Naive thymus-derived CD4-positive, alpha-beta T cell (primary cell): ENCODE measurements around the gene REEP6. TPM values are rescaled to one million over a fixed set of nuclear protein-coding genes. Genes with fewer than 3 reads are reported as not detected.
A peak's percentile ranks its signal among the peaks of the same experiment; 100 is the strongest.

Source experiments
- ATAC-seq: fragments of 150-1000 bp; cut with Tn5 transposase; 2 replicates; pipeline ENCODE4 v1.10.0; 2021; ENCODE audit warnings: mild to moderate bottlenecking, moderate library complexity
- CTCF ChIA-PET: fragments of 350-600 bp; sonication (Branson Sonifier 250); formaldehyde crosslinking; loops from one replicate; lab custom pipeline; 2021; ENCODE audit warnings: antibody characterized with exemption; lab: Charles Lee
- POLR2A ChIA-PET: fragments of 350-600 bp; sonication (Branson Sonifier 250); formaldehyde crosslinking; loops from one replicate; lab custom pipeline; 2021; ENCODE audit warnings: antibody characterized with exemption, inconsistent platforms; lab: Charles Lee
- DNase-seq, 9 donors: peaks; one replicate each; pipeline versions ENCODE4 v3.0.0 to v3.0.0-alpha.2; 2020 to 2022; ENCODE audit warnings: mixed read lengths in 1 of 9
- H3K27ac ChIP-seq: one replicate; pipeline ENCODE4 v1.7.0; 2013; ENCODE audit warnings: mild to moderate bottlenecking, low read depth, low read length, moderate library complexity
- H3K27me3 ChIP-seq, 2 donors: one replicate each; pipeline ENCODE4 v1.7.0; 2013; ENCODE audit warnings: low read length in 2 of 2, mild to moderate bottlenecking in 2 of 2, moderate library complexity in 2 of 2; ENCODE audit not compliant: control insufficient read depth in 2 of 2, insufficient read depth in 2 of 2
- H3K36me3 ChIP-seq, 3 experiments: 1 replicate in 2 of 3; 2 replicates in 1 of 3; pipeline ENCODE4 v1.7.0; 2013; ENCODE audit warnings: low read length in 3 of 3, mild to moderate bottlenecking in 3 of 3, moderate library complexity in 1 of 3; ENCODE audit not compliant: insufficient read depth in 3 of 3, control insufficient read depth in 2 of 3
- H3K4me1 ChIP-seq, 2 donors: one replicate each; pipeline ENCODE4 v1.7.0; 2013; ENCODE audit warnings: low read length in 2 of 2, mild to moderate bottlenecking in 2 of 2, moderate library complexity in 1 of 2; ENCODE audit not compliant: control insufficient read depth in 2 of 2, insufficient read depth in 2 of 2
- H3K4me3 ChIP-seq: 2 replicates; pipeline ENCODE4 v1.7.0; 2013; ENCODE audit warnings: mild to moderate bottlenecking, low read length
- H3K9me3 ChIP-seq, 3 experiments: 1 replicate in 2 of 3; 2 replicates in 1 of 3; pipeline ENCODE4 v1.7.0; 2013; ENCODE audit warnings: low read length in 3 of 3; ENCODE audit not compliant: control insufficient read depth in 2 of 3
- H3K27ac Mint-ChIP-seq, 9 donors: one replicate each; pipeline ENCODE4 v1.8.0; 2020 to 2022; ENCODE audit warnings: mixed read lengths in 9 of 9, mild to moderate bottlenecking in 8 of 9, moderate library complexity in 5 of 9, inconsistent platforms in 2 of 9
- H3K27me3 Mint-ChIP-seq, 5 donors: one replicate each; pipeline ENCODE4 v1.8.0; 2021 to 2022; ENCODE audit warnings: mixed read lengths in 5 of 5, mild to moderate bottlenecking in 1 of 5
- H3K36me3 Mint-ChIP-seq, 5 donors: one replicate each; pipeline ENCODE4 v1.8.0; 2020 to 2022; ENCODE audit warnings: mixed read lengths in 5 of 5, mild to moderate bottlenecking in 3 of 5, inconsistent platforms in 1 of 5
- H3K4me1 Mint-ChIP-seq, 7 donors: one replicate each; pipeline ENCODE4 v1.8.0; 2020 to 2022; ENCODE audit warnings: mixed read lengths in 7 of 7, mild to moderate bottlenecking in 3 of 7, inconsistent platforms in 1 of 7
- H3K4me3 Mint-ChIP-seq, 10 donors: one replicate each; pipeline ENCODE4 v1.8.0; 2020 to 2022; ENCODE audit warnings: mild to moderate bottlenecking in 10 of 10, mixed read lengths in 10 of 10, moderate library complexity in 6 of 10, inconsistent platforms in 2 of 10
- H3K9me3 Mint-ChIP-seq, 11 donors: one replicate each; pipeline ENCODE4 v1.8.0; 2020 to 2022; ENCODE audit warnings: mixed read lengths in 11 of 11, mild to moderate bottlenecking in 4 of 11, inconsistent platforms in 1 of 11, moderate library complexity in 1 of 11
- intact Hi-C, 2 donors: fragments of 100-400 bp; cut with micrococcal nuclease; formaldehyde crosslinking; loops; one replicate each; pipeline ENCODE4 v1.15.1; 2023
- polyA plus RNA-seq, 2 donors: library from polyadenylated mRNA; unstranded; fragments of 300-500 nt; fragmentation: Illumina TruSeq; gene quantifications; one replicate each; pipeline ENCODE4 v1.2.3, GENCODE V29; 2021
- total RNA-seq, 6 experiments: library from RNA in 5 of 6; stranded (reverse) in 5 of 6; gene quantifications; 1 replicate in 5 of 6; 2 replicates in 1 of 6; pipeline ENCODE4 v1.2.3 and lab custom pipeline; 2021 to 2026

The REEP6 gene
- total and polyA plus RNA-seq, 7 experiments from 2014 or later = 1.6 to 7.2 (median 5.0) TPM

DNA sequence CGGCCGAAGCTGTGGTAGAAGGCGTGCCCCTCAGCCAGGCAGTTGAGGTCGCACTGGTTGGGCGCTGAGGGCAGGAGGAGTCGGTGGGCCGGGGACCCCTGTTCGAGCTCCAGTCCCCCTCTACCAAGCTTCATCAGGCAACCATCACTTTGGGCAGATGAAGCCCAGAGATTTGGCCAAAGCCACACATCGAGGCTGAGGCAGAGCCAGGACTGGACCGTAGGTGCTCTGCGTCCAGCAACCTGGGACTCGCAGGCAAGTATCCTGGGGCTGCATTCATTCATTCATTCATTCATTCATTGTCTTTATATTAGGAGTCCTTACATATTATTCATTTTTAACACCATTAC lies 17.5 kb downstream of the REEP6 start:
- ATAC-seq (no peak), DNase-seq (no peak)
- H3K4me3 ChIP-seq = no peak overlapping the region
- peak overlapping the region in 4 of 9 donors; percentile 22 to 95 (median 58) for H3K27ac Mint-ChIP-seq
- ChIA-PET POLR2A (no interaction called here), CTCF (no interaction called here)
- H3K9me3 ChIP-seq = no peaks in the 10 kb centered on the region
- peaks cover 4 to 18% of the 10 kb centered on the region in 2 donors for H3K4me1 ChIP-seq
- intact Hi-C loops = no loop called here
- peaks cover 0 to 3% (median 0%) of the 10 kb centered on the region in 5 donors for H3K36me3 Mint-ChIP-seq
- no peaks in the 10 kb centered on the region for H3K36me3 ChIP-seq
- peaks cover 0 to 41% (median 0%) of the 10 kb centered on the region in 5 donors for H3K27me3 Mint-ChIP-seq
- peaks cover 7 to 40% (median 27%) of the 10 kb centered on the region in 7 donors for H3K4me1 Mint-ChIP-seq
- peak overlapping the region in 8 of 10 donors; percentile 5 to 84 (median 64) for H3K4me3 Mint-ChIP-seq
- H3K27ac ChIP-seq = peak overlapping the region; percentile 79
- H3K9me3 Mint-ChIP-seq = peaks cover 0 to 5% (median 0%) of the 10 kb centered on the region in 11 donors
- H3K27me3 ChIP-seq = no peaks in the 10 kb centered on the region

DNA sequence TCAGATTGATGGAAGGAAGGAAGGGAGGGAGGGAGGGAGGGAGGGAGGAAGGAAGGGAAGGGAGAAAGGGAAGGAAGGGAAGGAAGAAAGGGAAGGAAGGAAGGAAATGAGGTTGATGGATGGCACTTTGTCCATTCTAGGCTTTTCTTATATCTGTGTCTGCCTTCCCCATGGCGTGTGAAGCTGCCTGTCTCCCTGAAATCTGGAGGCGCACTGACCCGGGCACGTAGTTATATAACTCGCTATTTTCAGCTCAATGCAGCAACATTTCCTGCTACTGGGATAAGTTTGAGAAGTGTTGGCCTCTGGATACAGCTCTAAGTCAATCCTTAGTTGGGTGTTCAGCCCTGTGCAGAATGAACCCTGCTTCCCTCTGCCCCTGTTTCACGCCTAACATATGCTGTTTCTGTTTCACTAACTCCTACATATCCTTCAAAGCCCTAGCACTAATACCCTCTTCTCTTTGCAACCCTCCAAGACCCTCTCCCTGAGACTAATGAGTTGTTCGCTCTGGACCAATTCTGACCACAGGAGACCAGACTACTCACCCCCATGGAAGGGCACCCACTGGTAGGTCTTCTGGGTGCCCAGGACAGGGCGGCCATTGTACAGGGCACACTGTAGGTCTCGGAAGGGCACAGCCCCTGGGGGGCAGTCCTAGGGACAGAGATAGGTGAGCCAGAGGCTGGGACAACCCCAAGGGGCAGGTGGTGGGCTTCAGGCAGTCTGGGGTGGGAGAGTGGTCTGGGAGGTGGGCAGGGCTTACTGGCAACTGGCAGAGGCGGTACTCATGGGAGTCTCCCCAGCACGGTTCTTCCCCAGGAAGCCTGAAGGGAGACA lies 18.8 kb downstream of the REEP6 start:
- Mint-ChIP-seq H3K4me1 (peaks cover 7 to 37% (median 26%) of the 10 kb centered on the region in 7 donors), H3K36me3 (peaks cover 0 to 3% (median 0%) of the 10 kb centered on the region in 5 donors), H3K4me3 (peak overlapping the region in 4 of 10 donors; percentile 1 to 58 (median 18)), H3K9me3 (peaks cover 0 to 5% (median 0%) of the 10 kb centered on the region in 11 donors), H3K27ac (peak overlapping the region in 4 of 9 donors; percentile 28 to 54 (median 42)), H3K27me3 (peaks cover 0 to 36% (median 0%) of the 10 kb centered on the region in 5 donors)
- Histone ChIP-seq H3K27me3 (no peaks in the 10 kb centered on the region), H3K4me1 (peaks cover 4 to 18% of the 10 kb centered on the region in 2 donors), H3K9me3 (no peaks in the 10 kb centered on the region), H3K27ac (no peak overlapping the region), H3K36me3 (no peaks in the 10 kb centered on the region), H3K4me3 (no peak overlapping the region)
- DNase-seq (no peak), ATAC-seq (no peak)
- CTCF ChIA-PET = no interaction called here
- POLR2A ChIA-PET = interaction anchor here (1.2 kb wide), 1 partner anchor 19 kb away, joined by 3 read pairs; the partner anchor contains the start of genes PCSK4 and REEP6
- intact Hi-C loops = loop anchor here in 1 of 2 donors (10.0 kb wide), 1 partner anchor 65 kb away; no protein-coding TSS in a partner anchor

DNA sequence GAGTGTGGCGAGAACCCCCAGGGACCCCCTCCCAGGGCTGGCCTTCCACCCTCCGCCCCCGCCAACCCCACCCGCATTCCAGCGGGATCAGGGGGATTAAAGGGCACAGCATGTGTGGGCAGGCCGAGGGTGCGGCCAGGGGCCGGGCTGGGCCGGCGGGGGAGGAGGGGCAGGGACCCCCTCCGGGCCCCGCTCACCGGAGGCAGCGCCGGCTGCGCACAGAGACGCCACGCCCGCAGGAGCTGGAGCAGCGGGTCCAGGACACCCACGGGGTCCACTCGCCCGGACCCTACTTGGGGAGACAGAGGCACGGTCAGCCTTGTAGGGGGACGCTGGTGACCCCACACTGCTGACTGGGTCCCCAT lies 19.4 kb downstream of the REEP6 start:
- Mint-ChIP-seq H3K27ac (peak overlapping the region in 1 of 9 donors; percentile 33), H3K4me3 (peak overlapping the region in 1 of 10 donors; percentile 39), H3K36me3 (peaks cover 0 to 3% (median 0%) of the 10 kb centered on the region in 5 donors), H3K9me3 (peaks cover 0 to 5% (median 0%) of the 10 kb centered on the region in 11 donors), H3K27me3 (peaks cover 0 to 34% (median 0%) of the 10 kb centered on the region in 5 donors), H3K4me1 (peaks cover 7 to 37% (median 24%) of the 10 kb centered on the region in 7 donors)
- Histone ChIP-seq H3K4me1 (peaks cover 4 to 18% of the 10 kb centered on the region in 2 donors), H3K9me3 (no peaks in the 10 kb centered on the region), H3K4me3 (no peak overlapping the region), H3K27me3 (no peaks in the 10 kb centered on the region), H3K36me3 (no peaks in the 10 kb centered on the region), H3K27ac (no peak overlapping the region)
- DNase-seq (no peak), ATAC-seq (no peak)
- ChIA-PET POLR2A (no interaction called here), CTCF (no interaction called here)
- intact Hi-C loops = loop anchor here in 1 of 2 donors (10.0 kb wide), 1 partner anchor 66 kb away; no protein-coding TSS in a partner anchor

DNA sequence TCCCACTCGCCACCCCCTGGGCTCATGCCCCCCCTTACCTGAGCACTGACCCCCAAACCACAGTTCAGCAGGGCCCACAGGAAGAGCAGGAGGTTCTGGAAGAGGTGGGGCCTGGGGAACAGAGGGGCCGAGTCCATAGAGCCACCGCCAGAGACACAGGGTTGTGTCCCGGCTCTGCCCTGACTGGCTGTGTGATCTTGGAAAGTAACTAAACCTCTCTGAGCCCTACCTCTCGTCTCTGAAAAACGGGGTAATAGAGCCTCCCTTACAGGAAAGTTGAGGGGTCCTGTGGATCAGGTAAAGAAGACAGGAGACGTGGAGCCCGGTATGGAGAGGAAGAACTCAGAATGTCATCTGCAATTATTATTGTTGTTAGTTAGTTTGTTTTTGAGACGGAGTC lies 19.8 kb downstream of the REEP6 start:
- no peaks in the 10 kb centered on the region for H3K9me3 ChIP-seq
- peaks cover 0 to 5% (median 0%) of the 10 kb centered on the region in 11 donors for H3K9me3 Mint-ChIP-seq
- peaks cover 7 to 37% (median 24%) of the 10 kb centered on the region in 7 donors for H3K4me1 Mint-ChIP-seq
- CTCF ChIA-PET = no interaction called here
- H3K27me3 Mint-ChIP-seq = peaks cover 0 to 31% (median 0%) of the 10 kb centered on the region in 5 donors
- H3K4me3 Mint-ChIP-seq = peak overlapping the region in 7 of 10 donors; percentile 33 to 62 (median 42)
- POLR2A ChIA-PET = no interaction called here
- H3K36me3 Mint-ChIP-seq = peaks cover 0 to 3% (median 0%) of the 10 kb centered on the region in 5 donors
- peaks cover 4 to 18% of the 10 kb centered on the region in 2 donors for H3K4me1 ChIP-seq
- no peak overlapping the region for H3K27ac ChIP-seq
- peak overlapping the region in 4 of 9 donors; percentile 8 to 70 (median 48) for H3K27ac Mint-ChIP-seq
- H3K4me3 ChIP-seq = no peak overlapping the region
- intact Hi-C loops = loop anchor here in 1 of 2 donors (10.0 kb wide), 1 partner anchor 66 kb away; no protein-coding TSS in a partner anchor
- H3K27me3 ChIP-seq = no peaks in the 10 kb centered on the region
- DNase-seq = no peak
- ATAC-seq = no peak
- H3K36me3 ChIP-seq = no peaks in the 10 kb centered on the region

DNA sequence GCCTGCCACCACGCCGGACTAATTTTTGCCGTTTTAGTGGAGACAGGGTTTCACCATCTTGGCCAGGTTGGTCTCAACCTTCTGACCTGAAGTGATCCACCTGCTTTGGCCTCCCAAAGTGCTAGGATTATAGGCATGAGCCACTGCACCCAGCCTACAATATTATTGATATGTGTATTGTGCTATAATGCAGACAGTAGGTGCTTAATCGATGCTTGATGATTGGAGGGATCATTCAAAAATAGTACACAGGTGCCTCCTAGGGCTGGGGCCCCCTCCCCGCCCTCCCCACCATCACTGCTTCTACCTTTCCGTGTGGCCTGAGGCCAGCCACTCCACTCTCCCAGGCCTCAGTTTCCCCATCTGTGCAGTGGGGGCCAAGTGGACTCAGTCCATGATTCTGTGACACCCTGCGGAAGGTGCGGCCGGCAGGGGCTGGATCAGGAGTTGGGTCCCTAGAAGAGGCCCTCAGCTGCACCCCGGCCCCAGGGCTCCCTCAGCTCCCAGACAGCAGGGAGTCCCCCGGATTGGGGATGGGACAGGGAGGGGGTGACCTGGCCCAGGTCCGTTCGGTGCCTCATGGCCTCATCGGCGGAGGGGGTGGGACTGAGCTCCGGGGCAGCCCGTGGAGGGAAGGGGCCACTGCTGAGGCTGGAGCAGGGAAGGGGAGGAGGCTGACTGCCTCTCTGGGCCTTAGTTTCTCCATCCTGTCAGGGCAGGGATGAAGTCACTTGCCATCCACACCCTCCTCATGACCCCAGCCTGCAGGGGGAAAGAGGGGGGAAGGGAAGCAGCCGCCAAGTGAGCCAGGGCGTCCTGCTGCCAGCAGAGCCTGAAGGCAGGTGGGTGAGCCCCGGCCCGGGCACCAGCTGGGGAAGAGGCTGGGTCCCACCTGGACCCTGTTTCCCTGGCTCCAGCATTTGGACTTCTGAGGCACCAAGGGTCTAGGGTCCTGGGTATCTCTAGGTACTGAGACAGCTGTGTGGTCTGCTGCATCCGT lies 20.6 kb downstream of the REEP6 start:
- Mint-ChIP-seq H3K36me3 (peaks cover 0 to 3% (median 0%) of the 10 kb centered on the region in 5 donors), H3K4me1 (peaks cover 7 to 37% (median 24%) of the 10 kb centered on the region in 7 donors), H3K4me3 (peak overlapping the region; percentile 64 to 85 (median 74)), H3K27ac (peak overlapping the region in 7 of 9 donors; percentile 8 to 75 (median 63)), H3K27me3 (peaks cover 0 to 28% (median 0%) of the 10 kb centered on the region in 5 donors), H3K9me3 (peaks cover 0 to 5% (median 0%) of the 10 kb centered on the region in 11 donors)
- Histone ChIP-seq H3K27me3 (no peaks in the 10 kb centered on the region), H3K9me3 (no peaks in the 10 kb centered on the region), H3K27ac (peak overlapping the region; percentile 27), H3K4me3 (peak overlapping the region; percentile 59), H3K36me3 (no peaks in the 10 kb centered on the region), H3K4me1 (peaks cover 4 to 18% of the 10 kb centered on the region in 2 donors)
- DNase-seq (no peak), ATAC-seq (no peak)
- intact Hi-C loops = loop anchor here (2.0 to 10.0 kb wide), 3 partner anchors 21 to 67 kb away; partner anchors contain the start of genes PCSK4 (in 1 of the 2) and REEP6 (in 1 of the 2)
- POLR2A ChIA-PET = interaction anchor here (0.6 kb wide), 1 partner anchor 71 kb away, joined by 3 read pairs; no protein-coding TSS in a partner anchor
- CTCF ChIA-PET = no interaction called here
